ENCODE results near the gene PATL1. TPM values are rescaled to one million over a fixed set of nuclear protein-coding genes. Genes with fewer than 3 reads are reported as not detected.

Gene PATL1
- total RNA-seq, 1 donor from 2014 or later = 15.3 TPM

DNA sequence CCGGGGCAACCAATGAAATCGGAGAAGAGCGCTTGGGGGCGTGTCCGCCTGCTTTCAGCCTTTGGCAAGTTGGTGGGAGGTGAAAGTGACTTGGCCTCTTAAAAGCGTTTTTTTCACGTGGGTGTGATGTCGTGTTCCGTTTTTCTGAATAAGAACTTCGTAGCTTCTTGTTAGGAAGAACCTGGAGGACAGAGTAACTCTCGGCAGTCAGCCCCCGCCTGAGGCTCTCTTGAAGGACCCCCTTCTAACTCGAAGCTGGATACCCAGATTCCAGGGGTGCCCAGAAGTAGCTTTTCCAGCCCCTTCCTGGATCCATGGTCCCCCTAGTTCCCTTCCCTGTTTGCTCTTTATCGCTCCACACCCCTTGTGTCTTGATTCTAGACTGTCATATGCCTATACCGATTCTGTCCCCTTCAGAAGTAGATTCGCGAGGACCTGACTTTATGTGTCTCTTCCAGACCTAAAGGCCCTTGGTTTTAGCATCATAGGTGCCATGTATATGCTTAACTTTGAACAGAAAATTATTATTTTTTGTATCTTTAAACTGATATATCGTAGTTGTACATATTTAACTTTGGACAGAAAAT is 52.3 kb downstream of the PATL1 start:
- Histone ChIP-seq H3K27me3 (no peaks in the 10 kb centered on the region), H3K27ac (peak overlapping the region; percentile 58), H2AFZ (replicated peaks) (peak overlapping the region; percentile 78), H3K79me2 (ENCODE audit: low read depth) (peaks cover 37% of the 10 kb centered on the region), H3K4me2 (peak overlapping the region; percentile 86), H3K9me3 (ENCODE audit: low read depth) (no peaks in the 10 kb centered on the region), H3K36me3 (no peaks in the 10 kb centered on the region), H3K4me1 (peaks cover 19% of the 10 kb centered on the region), H3F3A (ENCODE audit: low read depth) (peaks cover 13% of the 10 kb centered on the region), H4K20me1 (ENCODE audit: low read depth) (peaks cover 32% of the 10 kb centered on the region), H3K9ac (peak overlapping the region; percentile 17), H3K4me3 (peak overlapping the region; percentile 56)
- peaks cover 32% of the 10 kb centered on the region for H3K4me1 Mint-ChIP-seq
- peak overlapping the region; percentile 92 for H3K27ac Mint-ChIP-seq
- TF ChIP-seq, protein P1, sequence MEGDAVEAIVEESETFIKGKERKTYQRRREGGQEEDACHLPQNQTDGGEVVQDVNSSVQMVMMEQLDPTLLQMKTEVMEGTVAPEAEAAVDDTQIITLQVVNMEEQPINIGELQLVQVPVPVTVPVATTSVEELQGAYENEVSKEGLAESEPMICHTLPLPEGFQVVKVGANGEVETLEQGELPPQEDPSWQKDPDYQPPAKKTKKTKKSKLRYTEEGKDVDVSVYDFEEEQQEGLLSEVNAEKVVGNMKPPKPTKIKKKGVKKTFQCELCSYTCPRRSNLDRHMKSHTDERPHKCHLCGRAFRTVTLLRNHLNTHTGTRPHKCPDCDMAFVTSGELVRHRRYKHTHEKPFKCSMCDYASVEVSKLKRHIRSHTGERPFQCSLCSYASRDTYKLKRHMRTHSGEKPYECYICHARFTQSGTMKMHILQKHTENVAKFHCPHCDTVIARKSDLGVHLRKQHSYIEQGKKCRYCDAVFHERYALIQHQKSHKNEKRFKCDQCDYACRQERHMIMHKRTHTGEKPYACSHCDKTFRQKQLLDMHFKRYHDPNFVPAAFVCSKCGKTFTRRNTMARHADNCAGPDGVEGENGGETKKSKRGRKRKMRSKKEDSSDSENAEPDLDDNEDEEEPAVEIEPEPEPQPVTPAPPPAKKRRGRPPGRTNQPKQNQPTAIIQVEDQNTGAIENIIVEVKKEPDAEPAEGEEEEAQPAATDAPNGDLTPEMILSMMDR (IDR thresholded peaks at IDR 0.05) = no peak
- TF ChIP-seq EZH2 (IDR thresholded peaks at IDR 0.05) (no peak), EZH2phosphoT487 (IDR thresholded peaks at IDR 0.05) (no peak)
- H3K4me3 Mint-ChIP-seq = peak overlapping the region; percentile 90
- peak; percentile 97 for DNase-seq (ENCODE audit: low spot score)
- peaks cover 5% of the 10 kb centered on the region for H3K27me3 Mint-ChIP-seq (ENCODE audit: insufficient read depth, low read depth)
- H3K9me3 Mint-ChIP-seq = no peaks in the 10 kb centered on the region
- no peaks in the 10 kb centered on the region for H3K36me3 Mint-ChIP-seq

DNA sequence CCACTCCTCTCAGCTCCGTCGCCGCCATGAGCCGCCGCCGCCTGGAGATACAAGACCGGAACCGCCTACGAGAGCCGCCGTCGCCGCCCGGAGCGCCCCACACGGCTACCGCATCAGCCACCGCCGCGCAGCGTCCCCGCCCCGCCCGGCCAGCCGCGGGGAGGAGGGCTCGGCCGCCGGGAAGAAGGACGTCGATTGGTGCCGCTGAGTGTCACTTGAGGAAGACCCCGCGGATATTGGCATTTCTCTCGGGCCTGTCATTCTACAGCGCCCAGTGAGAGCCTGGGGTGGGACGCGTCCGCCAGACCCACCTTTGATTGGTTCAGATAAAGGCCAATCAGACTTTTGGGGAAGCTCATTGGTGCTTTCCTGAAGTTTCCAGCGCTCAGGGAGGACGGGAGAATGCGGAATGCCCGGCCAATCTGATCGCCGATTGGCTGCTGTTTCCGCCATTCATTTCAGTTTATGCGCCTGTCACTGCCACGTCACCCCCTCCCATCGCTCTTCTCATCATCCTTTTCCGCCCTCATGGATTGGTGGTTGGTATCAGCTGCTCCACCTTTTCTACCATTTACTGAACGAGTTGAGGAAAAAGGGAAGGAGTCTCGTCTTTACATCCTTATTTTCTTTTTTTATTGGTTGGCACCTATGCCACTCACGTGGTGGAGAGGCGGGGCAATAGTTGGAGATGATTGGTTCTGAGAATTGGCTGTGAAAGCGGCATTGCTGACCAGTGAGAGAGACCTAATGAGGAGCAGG is 53.0 kb downstream of the PATL1 start, which contains the start of gene OSBP:
TSS of gene OSBP (minus strand) at position 138 of the 759 bp plus-strand sequence. CDS start at position 28, 110 bp downstream.
- H3K36me3 Mint-ChIP-seq = no peaks in the 10 kb centered on the region
- H3K4me1 ChIP-seq = peaks cover 19% of the 10 kb centered on the region
- no peaks in the 10 kb centered on the region for H3K9me3 Mint-ChIP-seq
- H4K20me1 ChIP-seq (ENCODE audit: low read depth) = peaks cover 37% of the 10 kb centered on the region
- peak within 1 kb of the TSS; percentile 86 for H3K4me2 ChIP-seq
- peak within 1 kb of the TSS; percentile 77 for H3K27ac ChIP-seq
- H2AFZ ChIP-seq (replicated peaks) = peak within 1 kb of the TSS; percentile 78
- peak within 1 kb of the TSS; percentile 93 for H3K4me3 Mint-ChIP-seq
- H3K27ac Mint-ChIP-seq = peak within 1 kb of the TSS; percentile 92
- H3K79me2 ChIP-seq (ENCODE audit: low read depth) = peaks cover 43% of the 10 kb centered on the region
- peak; percentile 98 for DNase-seq (ENCODE audit: low spot score)
- peak within 1 kb of the TSS; percentile 82 for H3K9ac ChIP-seq
- no peaks in the 10 kb centered on the region for H3K36me3 ChIP-seq
- peaks cover 13% of the 10 kb centered on the region for H3F3A ChIP-seq (ENCODE audit: low read depth)
- peaks cover 5% of the 10 kb centered on the region for H3K27me3 Mint-ChIP-seq (ENCODE audit: insufficient read depth, low read depth)
- peak within 1 kb of the TSS; percentile 96 for H3K4me3 ChIP-seq
- no peaks in the 10 kb centered on the region for H3K9me3 ChIP-seq (ENCODE audit: low read depth)
- TF ChIP-seq, protein P1 (IDR thresholded peaks at IDR 0.05) = no peak
- no peak for TF ChIP-seq EZH2phosphoT487 (IDR thresholded peaks at IDR 0.05)
- no peak for TF ChIP-seq EZH2 (IDR thresholded peaks at IDR 0.05)
- no peaks in the 10 kb centered on the region for H3K27me3 ChIP-seq
- H3K4me1 Mint-ChIP-seq = peaks cover 33% of the 10 kb centered on the region

- Histone ChIP-seq H3K4me3 (peak overlapping the region; percentile 96), H3K79me2 (ENCODE audit: low read depth) (peaks cover 43% of the 10 kb centered on the region)
These were observed 53.7 kb downstream of the PATL1 start for GRCh38 chr11:59615120-59615636.

More at GRCh38 chr11:59615120-59615636, 53.7 kb downstream of the PATL1 start:
- H3K4me3 Mint-ChIP-seq = peak overlapping the region; percentile 93
- DNase-seq (ENCODE audit: low spot score) = no peak
- H3K4me1 Mint-ChIP-seq = peaks cover 29% of the 10 kb centered on the region
- H3K9me3 ChIP-seq (ENCODE audit: low read depth) = no peaks in the 10 kb centered on the region
- TF ChIP-seq, protein P1 (IDR thresholded peaks at IDR 0.05) = no peak
- no peak for TF ChIP-seq EZH2 (IDR thresholded peaks at IDR 0.05)
- no peak for TF ChIP-seq EZH2phosphoT487 (IDR thresholded peaks at IDR 0.05)
- peak overlapping the region; percentile 82 for H3K9ac ChIP-seq
- H3K36me3 ChIP-seq = no peaks in the 10 kb centered on the region
- peaks cover 9% of the 10 kb centered on the region for H3F3A ChIP-seq (ENCODE audit: low read depth)
- H3K27me3 Mint-ChIP-seq (ENCODE audit: insufficient read depth, low read depth) = peaks cover 5% of the 10 kb centered on the region
- peak overlapping the region; percentile 44 for H3K27ac Mint-ChIP-seq
- peak overlapping the region; percentile 77 for H3K27ac ChIP-seq
- no peak overlapping the region for H2AFZ ChIP-seq (replicated peaks)
- no peaks in the 10 kb centered on the region for H3K27me3 ChIP-seq
- H4K20me1 ChIP-seq (ENCODE audit: low read depth) = peaks cover 37% of the 10 kb centered on the region
- peaks cover 16% of the 10 kb centered on the region for H3K4me1 ChIP-seq
- no peaks in the 10 kb centered on the region for H3K36me3 Mint-ChIP-seq
- H3K9me3 Mint-ChIP-seq = no peaks in the 10 kb centered on the region
- peak overlapping the region; percentile 85 for H3K4me2 ChIP-seq
